SK-N-SH (cell line): Measurements from ENCODE around the gene POLD4.

ENCODE experiments used
- CTCF ChIP-seq: fragments of 200-600 bp; sonication (generic); IDR thresholded peaks from 2 replicates; pipeline ENCODE4 v1.6.1; 2017; ENCODE audit warnings: antibody characterized with exemption, mild to moderate bottlenecking, moderate library complexity
- NFIC ChIP-seq: IDR thresholded peaks from 2 replicates; pipeline ENCODE4 v1.4.0; 2012; ENCODE audit warnings: borderline replicate concordance
- RAD21 ChIP-seq: IDR thresholded peaks from 2 replicates; pipeline ENCODE4 v1.6.1; 2012; ENCODE audit warnings: mild to moderate bottlenecking, low read length
- TAF1 ChIP-seq: IDR thresholded peaks from 2 replicates; pipeline ENCODE4 v1.6.1; 2012; ENCODE audit warnings: low read depth, mild to moderate bottlenecking, low read length, moderate library complexity, borderline replicate concordance
- TEAD4 ChIP-seq: IDR thresholded peaks from 2 replicates; pipeline ENCODE4 v1.4.0; 2012; ENCODE audit warnings: mild to moderate bottlenecking, borderline replicate concordance; ENCODE audit not compliant: insufficient read depth
- TF ChIP-seq, protein P1 (sequence below): IDR thresholded peaks from 2 replicates; pipeline ENCODE4; 2012

DNA sequence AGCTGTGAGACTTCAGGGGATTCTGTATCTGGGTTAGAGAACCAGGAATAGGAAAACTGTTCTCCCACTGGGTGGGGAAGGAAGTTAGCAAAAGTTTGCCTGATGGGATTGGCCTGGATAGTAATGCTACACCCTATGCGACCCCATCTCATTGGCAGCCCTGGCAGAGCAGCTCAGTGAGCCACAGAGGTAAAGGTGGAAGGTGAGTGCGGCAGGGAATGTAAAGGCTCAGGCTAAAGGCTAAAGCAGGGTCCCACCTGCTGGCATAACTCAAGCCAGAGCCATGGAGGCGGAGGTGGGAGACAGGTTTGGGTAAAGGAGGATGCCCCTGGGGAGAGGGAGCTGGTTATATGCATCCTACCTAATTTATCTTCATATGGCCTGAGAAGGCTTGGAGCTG lies 31.3 kb downstream of the POLD4 start:
- TF ChIP-seq, protein P1, sequence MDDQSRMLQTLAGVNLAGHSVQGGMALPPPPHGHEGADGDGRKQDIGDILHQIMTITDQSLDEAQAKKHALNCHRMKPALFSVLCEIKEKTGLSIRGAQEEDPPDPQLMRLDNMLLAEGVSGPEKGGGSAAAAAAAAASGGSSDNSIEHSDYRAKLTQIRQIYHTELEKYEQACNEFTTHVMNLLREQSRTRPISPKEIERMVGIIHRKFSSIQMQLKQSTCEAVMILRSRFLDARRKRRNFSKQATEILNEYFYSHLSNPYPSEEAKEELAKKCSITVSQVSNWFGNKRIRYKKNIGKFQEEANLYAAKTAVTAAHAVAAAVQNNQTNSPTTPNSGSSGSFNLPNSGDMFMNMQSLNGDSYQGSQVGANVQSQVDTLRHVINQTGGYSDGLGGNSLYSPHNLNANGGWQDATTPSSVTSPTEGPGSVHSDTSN, result no peak
- TF ChIP-seq RAD21 (no peak), NFIC (no peak), TEAD4 (no peak), CTCF (no peak), TAF1 (no peak)
